Activated naive CD4-positive, alpha-beta T cell treated with anti-CD3 and anti-CD28 coated beads, Interleukin-2, amount 50 U/mL, for 24 hours (primary cell): Measurements from ENCODE around the gene M1AP.
"Not testable (repeated sequence)": the region's sequence is repeated elsewhere in the genome, so short reads cannot be mapped to it uniquely, and the experiment has no call there.

Experiments used
- H3K27ac Mint-ChIP-seq: one replicate; pipeline ENCODE4 v1.8.0; 2021; ENCODE audit warnings: mild to moderate bottlenecking, mixed read lengths
- H3K27me3 Mint-ChIP-seq: one replicate; pipeline ENCODE4 v1.8.0; 2021; ENCODE audit warnings: mixed read lengths
- H3K36me3 Mint-ChIP-seq: one replicate; pipeline ENCODE4 v1.8.0; 2021; ENCODE audit warnings: mixed read lengths
- H3K4me1 Mint-ChIP-seq: one replicate; pipeline ENCODE4 v1.8.0; 2021; ENCODE audit warnings: mixed read lengths
- H3K4me3 Mint-ChIP-seq: one replicate; pipeline ENCODE4 v1.8.0; 2021; ENCODE audit warnings: mild to moderate bottlenecking, mixed read lengths
- H3K9me3 Mint-ChIP-seq: one replicate; pipeline ENCODE4 v1.8.0; 2021; ENCODE audit warnings: mixed read lengths

Gene M1AP

DNA sequence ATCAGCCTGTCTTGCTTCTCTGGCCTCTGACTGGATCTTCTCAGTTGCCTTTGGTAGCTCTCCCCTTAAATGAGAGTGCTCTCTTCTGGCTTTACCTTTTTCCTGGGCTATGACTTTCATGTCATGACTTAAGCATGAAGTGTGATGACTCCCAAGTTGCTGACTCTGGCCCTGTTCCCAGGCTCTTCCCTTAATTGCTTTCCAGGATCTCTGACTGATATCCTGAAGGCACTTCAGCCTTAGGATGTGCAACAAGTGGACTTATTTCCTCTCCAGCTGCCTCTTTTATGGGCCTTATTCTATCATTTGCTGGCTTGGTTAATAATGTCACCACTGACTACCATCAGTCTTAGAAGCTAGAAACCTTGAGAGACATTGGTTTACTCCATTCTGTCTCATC lies 23.3 kb upstream of the M1AP start:
- H3K4me3 Mint-ChIP-seq = no peak overlapping the region
- no peaks in the 10 kb centered on the region for H3K9me3 Mint-ChIP-seq
- H3K36me3 Mint-ChIP-seq = peaks cover 11% of the 10 kb centered on the region
- H3K27me3 Mint-ChIP-seq = no peaks in the 10 kb centered on the region
- H3K27ac Mint-ChIP-seq = no peak overlapping the region
- no peaks in the 10 kb centered on the region for H3K4me1 Mint-ChIP-seq

DNA sequence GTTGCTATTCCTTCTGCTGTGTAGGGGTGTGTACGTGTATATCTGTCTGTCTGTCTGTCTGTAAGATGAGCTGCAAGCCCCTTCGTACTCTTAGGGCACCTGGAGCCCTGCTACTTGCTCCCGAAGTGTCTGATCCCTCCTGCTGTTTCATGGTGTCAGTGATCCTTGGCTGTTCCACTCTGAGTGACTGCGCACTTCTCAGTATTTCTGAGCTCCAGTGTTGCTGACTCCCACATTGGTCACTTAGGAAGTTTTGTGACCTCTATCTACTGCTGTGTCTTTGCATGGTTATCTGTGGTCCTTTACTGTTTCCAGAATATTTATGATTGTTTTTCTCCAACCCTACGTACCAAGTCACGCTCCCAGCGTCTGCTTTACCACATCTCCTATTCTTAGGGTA lies 22.1 kb upstream of the M1AP start:
- Mint-ChIP-seq H3K4me3 (no peak overlapping the region), H3K9me3 (no peaks in the 10 kb centered on the region), H3K27ac (no peak overlapping the region), H3K27me3 (no peaks in the 10 kb centered on the region), H3K36me3 (peaks cover 4% of the 10 kb centered on the region), H3K4me1 (no peaks in the 10 kb centered on the region)

DNA sequence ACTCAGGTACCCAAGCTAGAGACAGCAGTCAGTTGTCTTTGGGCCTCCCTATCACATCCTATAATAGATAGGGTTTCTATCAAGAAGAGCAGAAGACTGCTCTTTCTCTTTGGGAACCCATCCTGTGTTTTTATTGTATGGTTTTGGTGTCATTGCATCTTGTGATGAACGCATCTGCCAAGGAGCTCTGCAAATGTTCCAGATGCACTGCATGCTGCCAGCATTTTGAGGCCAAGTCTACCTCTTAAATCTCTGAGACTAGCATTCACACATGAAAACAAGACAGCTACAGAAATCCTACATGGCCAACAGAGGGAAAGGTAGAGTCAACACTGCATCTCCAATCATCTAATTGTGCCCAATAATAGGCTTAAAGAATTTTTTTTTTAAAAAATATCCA lies 20.0 kb upstream of the M1AP start:
- peaks cover 4% of the 10 kb centered on the region for H3K36me3 Mint-ChIP-seq
- no peaks in the 10 kb centered on the region for H3K27me3 Mint-ChIP-seq
- H3K27ac Mint-ChIP-seq = no peak overlapping the region
- H3K4me1 Mint-ChIP-seq = no peaks in the 10 kb centered on the region
- H3K4me3 Mint-ChIP-seq = no peak overlapping the region
- no peaks in the 10 kb centered on the region for H3K9me3 Mint-ChIP-seq

DNA sequence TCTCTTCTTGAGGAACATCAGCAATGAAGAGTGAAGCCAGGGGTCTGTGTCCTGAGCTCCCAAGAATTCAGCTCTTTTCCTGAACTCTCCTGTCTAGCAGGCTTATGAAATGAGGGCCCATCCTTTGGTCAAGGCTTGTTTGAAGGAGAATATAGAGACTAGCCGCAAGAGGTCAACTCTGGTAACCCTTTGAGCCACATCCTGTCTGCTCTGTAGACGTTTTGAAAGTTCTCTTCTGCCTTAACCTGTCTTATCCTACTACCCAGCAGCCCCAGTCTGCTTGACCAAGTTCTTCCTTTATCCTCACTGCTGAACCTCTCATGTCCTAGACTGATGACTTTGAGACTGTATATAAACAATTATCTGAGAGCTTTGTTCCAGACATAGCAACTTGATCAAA lies 11.3 kb upstream of the M1AP start:
- Mint-ChIP-seq H3K27me3 (no peaks in the 10 kb centered on the region), H3K27ac (no peak overlapping the region), H3K4me1 (peaks cover 16% of the 10 kb centered on the region), H3K4me3 (no peak overlapping the region), H3K36me3 (peaks cover 9% of the 10 kb centered on the region), H3K9me3 (no peaks in the 10 kb centered on the region)

DNA sequence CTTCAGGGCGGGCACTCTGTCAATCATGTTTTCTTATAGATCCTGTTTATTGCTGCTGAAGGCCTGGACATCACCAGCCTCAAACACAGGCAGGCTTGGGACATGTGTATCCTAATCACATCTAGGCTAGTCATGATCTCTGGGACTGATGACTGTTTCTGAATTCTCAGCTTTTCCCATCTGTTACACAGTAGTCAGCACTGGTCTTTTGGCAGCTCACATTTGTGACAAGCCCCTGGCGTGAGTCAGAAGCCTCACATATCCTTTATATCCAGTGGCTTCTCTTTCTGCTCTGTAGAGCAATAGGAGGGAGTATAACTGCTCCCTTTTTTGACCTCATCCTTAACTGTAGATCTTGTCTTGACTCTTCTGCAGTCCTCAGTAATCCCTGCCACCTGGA lies 10.4 kb upstream of the M1AP start:
- H3K27me3 Mint-ChIP-seq = no peaks in the 10 kb centered on the region
- no peaks in the 10 kb centered on the region for H3K9me3 Mint-ChIP-seq
- H3K4me3 Mint-ChIP-seq = no peak overlapping the region
- no peak overlapping the region for H3K27ac Mint-ChIP-seq
- H3K4me1 Mint-ChIP-seq = peaks cover 18% of the 10 kb centered on the region
- peaks cover 7% of the 10 kb centered on the region for H3K36me3 Mint-ChIP-seq

DNA sequence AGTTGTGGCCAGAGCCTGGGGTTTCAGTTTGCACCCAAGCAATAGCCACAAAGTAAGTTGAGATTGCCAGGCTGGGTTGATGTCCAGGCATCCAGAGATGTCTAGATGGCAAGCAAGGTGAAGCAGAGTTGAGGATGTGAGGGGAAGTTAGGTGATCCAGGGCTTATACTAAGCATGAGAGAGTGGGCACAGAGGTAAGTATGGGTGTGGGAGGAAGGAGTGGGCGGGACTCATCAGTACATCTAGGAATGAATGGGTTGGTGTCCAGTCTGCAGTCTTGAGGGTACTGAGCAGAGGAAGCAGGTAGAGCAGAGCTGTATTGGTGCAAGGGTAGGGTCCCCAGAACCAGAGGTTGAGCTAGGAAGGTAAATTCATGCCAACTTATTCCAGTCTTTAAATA lies 7.4 kb upstream of the M1AP start:
- Mint-ChIP-seq H3K4me3 (peak overlapping the region; percentile 87), H3K27ac (no peak overlapping the region), H3K27me3 (no peaks in the 10 kb centered on the region), H3K36me3 (peaks cover 5% of the 10 kb centered on the region), H3K9me3 (no peaks in the 10 kb centered on the region), H3K4me1 (peaks cover 19% of the 10 kb centered on the region)

DNA sequence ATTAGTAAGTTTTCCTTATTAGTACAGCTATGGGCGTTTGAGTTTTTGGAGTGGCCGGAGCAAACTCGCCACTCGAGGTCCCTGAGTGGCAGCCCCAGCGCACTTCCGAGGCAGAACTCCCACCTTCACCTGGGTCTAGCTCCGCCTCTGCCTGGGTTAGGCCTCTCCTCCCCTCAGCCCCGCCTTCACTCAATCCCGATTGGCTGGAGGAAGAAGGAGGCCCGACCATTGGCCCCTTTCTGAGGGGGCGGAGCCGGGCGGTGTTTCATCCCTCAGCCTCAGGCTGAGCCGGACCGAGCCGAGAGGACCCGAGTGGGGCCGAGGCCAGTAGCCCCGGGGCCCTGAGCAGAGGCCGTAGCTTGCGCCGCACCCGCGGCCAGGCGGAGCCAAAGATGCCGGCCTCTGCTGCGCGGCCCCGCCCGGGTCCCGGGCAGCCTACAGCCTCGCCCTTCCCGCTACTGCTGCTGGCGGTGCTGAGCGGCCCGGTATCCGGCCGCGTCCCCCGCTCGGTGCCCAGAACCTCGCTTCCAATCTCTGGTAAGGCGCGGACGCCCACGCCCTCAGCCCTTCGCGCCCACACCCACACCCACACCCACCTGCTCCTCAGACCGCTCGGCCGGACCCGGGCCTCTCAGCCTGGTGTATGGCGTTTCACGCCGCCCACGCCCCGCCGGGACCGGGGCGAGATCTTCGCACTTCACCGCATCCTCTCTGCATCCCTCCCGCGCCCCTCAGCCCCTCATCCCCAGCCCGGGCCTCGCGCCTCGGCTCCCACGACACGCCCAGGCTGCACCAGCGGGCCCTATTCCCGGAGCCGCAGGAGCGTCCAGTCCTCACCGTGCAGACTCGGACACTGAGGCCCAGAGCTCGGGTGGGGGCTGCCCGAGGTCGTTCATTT lies 6.1 kb upstream of the M1AP start, which contains the start of gene SEMA4F:
Gene SEMA4F (plus strand): TSS at position 263 of the 898 bp plus-strand sequence. CDS start 130 bp downstream, at position 393.
- Mint-ChIP-seq H3K27ac (peak within 1 kb of the TSS; percentile 48), H3K9me3 (no peaks in the 10 kb centered on the region), H3K4me1 (peaks cover 19% of the 10 kb centered on the region), H3K36me3 (peaks cover 5% of the 10 kb centered on the region), H3K27me3 (peaks cover 5% of the 10 kb centered on the region), H3K4me3 (peak within 1 kb of the TSS; percentile 87)

DNA sequence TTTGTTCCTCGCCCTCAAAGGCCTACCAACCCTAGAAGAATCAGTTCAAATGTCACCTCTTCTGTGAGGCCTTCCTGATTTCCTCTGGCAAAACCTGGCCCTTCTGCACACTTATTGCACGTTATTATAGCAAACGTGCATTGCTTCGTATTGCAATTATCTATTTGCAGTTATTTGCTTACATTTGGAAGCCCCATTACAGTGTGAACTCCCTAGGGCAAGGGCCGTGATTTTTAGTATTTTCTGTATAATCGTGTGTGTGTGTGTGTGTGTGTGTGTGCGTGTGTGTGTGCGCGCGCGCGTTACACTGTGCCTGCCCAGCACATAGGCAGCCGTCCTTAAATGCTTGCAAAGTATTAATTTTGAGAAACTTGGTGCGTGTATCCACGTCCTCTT lies 5.5 kb upstream of the M1AP start:
- Mint-ChIP-seq H3K27ac (no peak overlapping the region), H3K9me3 (no peaks in the 10 kb centered on the region), H3K4me1 (peaks cover 20% of the 10 kb centered on the region), H3K36me3 (peaks cover 6% of the 10 kb centered on the region), H3K4me3 (peak overlapping the region; percentile 87), H3K27me3 (peaks cover 10% of the 10 kb centered on the region)

DNA sequence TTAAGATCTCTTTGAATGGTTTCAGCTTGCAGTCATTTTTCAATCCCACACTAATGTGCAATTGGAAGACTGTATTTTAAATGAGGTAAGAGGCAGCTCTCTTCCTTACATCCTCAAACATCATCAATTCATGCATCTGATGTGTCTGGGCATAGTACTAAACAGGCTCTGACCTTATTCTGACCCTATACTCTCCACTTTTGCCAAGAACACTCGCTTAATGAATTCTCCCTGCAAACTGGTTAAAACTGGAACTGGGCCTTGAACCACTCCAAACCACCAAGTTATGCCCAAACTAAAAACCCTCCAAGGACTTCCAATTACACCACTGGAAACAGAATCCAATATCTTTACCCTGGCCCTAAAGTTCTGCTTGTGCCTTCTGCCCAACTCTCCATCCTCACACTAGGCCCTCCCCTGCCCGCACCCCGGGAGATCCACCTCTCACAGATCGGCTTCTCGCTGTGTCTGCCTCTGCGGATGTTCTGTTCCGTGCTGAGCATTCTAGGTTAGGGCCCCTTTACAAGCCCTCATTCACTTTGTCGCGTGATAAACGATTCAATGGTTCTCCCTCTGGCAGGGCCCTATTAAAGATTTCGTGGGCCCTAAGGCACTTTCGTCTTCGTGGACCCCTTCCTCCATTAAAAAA lies 1.2 kb downstream of the M1AP start:
- H3K4me1 Mint-ChIP-seq = peaks cover 4% of the 10 kb centered on the region
- no peak overlapping the region for H3K27ac Mint-ChIP-seq
- no peak overlapping the region for H3K4me3 Mint-ChIP-seq
- peaks cover 23% of the 10 kb centered on the region for H3K27me3 Mint-ChIP-seq
- peaks cover 3% of the 10 kb centered on the region for H3K36me3 Mint-ChIP-seq
- no peaks in the 10 kb centered on the region for H3K9me3 Mint-ChIP-seq

DNA sequence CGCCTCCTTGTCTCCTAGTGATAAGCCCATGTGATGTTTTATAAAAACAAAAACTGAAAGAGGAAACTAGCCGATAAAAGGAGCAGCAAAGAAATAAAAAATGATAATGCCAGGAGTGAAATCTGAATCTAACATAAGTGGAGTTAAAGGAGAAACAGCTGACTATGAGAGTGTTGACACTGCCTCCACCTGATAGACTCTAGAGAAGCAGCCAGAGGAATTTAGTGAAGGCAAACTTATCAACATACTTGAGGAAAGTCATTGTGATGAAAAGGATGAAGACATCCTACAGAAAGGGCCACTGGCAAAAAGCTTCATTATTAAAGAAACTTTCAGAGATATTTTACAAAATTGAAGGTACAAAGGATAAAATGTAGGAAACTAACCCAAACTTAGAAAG lies 1.9 kb downstream of the M1AP start:
- Mint-ChIP-seq H3K9me3 (no peaks in the 10 kb centered on the region), H3K36me3 (peaks cover 3% of the 10 kb centered on the region), H3K27ac (no peak overlapping the region), H3K4me3 (no peak overlapping the region), H3K4me1 (peaks cover 4% of the 10 kb centered on the region), H3K27me3 (peaks cover 23% of the 10 kb centered on the region)

DNA sequence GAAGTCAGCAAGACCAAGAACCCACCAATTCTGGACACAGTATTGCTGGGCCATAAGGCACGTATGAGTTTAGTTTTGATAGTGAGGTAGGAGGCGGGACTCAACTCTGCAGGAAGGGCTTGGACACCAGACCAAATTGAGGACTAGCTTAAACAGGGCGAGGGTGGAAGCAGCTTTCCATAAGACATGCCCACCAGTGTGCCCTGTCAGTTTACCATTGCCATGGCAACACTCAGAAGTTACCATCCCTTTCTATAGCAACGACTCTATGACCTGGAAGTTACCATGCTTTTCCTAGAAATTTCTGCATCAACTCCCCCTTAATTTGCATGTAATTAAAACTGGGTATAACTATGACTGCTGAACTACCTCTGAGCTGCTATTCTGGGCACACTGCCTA lies 2.8 kb downstream of the M1AP start:
- Mint-ChIP-seq H3K36me3 (peaks cover 3% of the 10 kb centered on the region), H3K4me1 (peaks cover 4% of the 10 kb centered on the region), H3K27me3 (peaks cover 28% of the 10 kb centered on the region), H3K4me3 (no peak overlapping the region), H3K27ac (no peak overlapping the region), H3K9me3 (no peaks in the 10 kb centered on the region)

DNA sequence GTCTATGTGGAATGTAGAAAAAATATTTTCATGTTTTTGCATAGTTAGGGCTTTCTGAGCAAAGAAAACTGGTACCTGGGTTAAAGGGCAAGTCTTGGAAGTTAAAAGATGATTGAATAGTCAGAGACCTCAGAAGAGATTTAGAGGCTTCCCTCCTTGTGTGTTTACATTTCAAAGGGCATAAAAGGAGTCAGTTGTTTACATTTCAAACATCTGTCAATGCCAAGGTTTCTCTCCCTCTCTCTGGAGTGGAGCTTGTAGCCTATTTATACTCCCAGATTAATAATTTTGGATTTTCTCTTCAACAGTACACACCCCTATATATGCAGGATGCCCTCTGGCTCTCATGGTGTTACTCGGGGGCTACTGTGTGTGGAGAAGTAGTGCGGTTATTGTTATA lies 8.6 kb downstream of the M1AP start:
- Mint-ChIP-seq H3K27me3 (peaks cover 8% of the 10 kb centered on the region), H3K27ac (no peak overlapping the region), H3K4me3 (no peak overlapping the region), H3K4me1 (no peaks in the 10 kb centered on the region), H3K36me3 (no peaks in the 10 kb centered on the region), H3K9me3 (no peaks in the 10 kb centered on the region)

DNA sequence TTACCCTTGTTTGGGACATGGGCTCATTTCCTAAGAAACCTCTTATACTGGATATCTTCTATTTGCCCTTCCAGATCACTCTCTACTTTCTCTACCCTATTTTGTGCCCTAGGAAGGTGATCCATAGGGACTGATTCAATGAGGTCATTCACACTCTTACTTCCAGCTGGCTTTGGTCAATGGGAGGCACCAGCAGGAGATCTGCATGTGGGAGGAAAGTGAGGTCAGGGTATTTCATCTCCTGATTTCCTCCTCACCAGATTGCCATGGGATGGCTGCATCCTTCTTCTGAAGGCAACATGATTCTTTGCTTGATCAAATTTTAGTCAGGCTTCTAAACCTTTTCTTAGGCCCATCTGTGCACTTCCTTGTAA lies 15.2 kb downstream of the M1AP start:
- Mint-ChIP-seq H3K27ac (no peak overlapping the region), H3K9me3 (no peaks in the 10 kb centered on the region), H3K36me3 (no peaks in the 10 kb centered on the region), H3K27me3 (no peaks in the 10 kb centered on the region), H3K4me3 (no peak overlapping the region), H3K4me1 (no peaks in the 10 kb centered on the region)

DNA sequence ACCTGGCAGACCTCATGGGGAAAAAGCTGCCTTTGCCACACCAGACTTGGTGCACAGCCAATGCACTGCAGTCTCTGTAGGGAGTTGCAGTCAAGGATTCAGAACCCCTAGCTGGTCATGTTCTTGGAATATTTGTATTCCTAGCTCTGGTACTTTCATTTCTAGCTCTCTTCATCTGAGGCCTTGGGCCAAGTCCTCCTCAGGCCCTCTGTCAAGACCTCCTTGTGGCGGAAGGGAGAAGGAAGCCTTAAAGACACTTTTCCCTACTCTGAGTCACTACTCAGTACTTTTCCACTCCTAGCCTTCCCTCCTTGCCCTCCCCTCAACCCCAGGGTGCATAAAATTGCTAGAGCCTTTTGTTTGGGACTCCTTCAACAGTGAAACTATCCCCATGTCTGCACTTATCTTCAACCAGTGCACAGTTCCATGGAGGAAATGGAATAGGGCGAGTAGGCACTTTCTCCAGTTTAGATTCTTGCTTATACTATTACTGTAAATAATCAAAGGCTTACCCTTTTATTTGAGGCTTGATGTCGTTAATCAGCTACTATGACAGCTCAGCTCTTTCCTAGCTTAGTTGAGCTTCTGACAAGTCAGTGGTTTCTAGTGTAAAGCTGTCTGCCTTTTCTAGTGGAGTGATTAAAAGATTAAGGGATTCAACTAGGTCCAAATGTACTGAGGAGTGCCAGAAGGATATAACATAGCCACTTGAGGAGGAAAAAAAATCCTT lies 15.8 kb downstream of the M1AP start:
- Mint-ChIP-seq H3K9me3 (no peaks in the 10 kb centered on the region), H3K27me3 (no peaks in the 10 kb centered on the region), H3K4me3 (no peak overlapping the region), H3K27ac (no peak overlapping the region), H3K4me1 (no peaks in the 10 kb centered on the region), H3K36me3 (no peaks in the 10 kb centered on the region)

DNA sequence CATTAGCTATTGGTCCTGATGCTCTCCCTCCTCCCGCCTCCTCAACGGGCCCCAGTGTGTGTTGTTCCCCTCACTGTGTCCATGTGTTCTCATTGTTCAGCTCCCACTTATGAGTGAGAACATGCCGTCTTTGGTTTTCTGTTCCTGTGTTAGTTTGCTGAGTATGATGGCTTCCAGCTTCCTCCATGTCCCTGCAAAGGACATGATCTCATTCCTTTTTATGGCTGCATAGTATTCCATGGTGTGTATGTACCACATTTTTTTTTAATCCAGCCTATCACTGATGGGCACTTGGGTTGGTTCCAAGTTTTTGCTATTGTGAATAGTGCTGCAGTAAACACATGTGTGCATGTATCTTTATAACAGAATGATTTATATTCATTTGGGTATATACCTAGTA lies 17.7 kb downstream of the M1AP start:
- not testable (repeated sequence) for H3K4me1 Mint-ChIP-seq, H3K36me3 Mint-ChIP-seq, H3K4me3 Mint-ChIP-seq, H3K9me3 Mint-ChIP-seq, H3K27me3 Mint-ChIP-seq, H3K27ac Mint-ChIP-seq

DNA sequence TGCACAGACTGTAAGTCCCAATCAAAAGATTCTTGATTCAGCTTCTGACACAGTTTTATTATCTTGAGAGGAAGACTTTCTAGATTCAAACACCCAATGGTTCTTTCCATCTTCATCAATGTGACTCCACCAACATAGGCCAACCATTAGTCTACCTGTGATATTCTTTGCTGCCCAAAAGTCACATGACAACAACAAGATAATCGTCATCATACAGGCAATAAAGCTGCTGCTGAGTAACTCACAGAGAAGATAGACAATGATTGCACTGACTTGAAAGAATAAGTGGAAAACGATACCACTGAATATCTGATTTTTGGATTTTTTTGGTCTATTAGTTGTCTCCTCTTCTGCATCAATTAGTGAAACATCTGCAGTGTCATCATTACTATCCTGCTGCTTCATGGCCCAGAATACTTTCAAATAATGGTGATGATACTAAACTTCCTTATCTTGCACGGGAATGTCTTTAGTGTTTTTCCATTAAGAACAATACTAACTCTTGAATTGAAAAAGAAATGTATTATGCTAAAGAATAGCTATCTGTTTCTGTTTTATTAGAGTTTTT lies 19.5 kb downstream of the M1AP start:
- no peak overlapping the region for H3K4me3 Mint-ChIP-seq
- H3K27ac Mint-ChIP-seq = no peak overlapping the region
- H3K36me3 Mint-ChIP-seq = no peaks in the 10 kb centered on the region
- H3K27me3 Mint-ChIP-seq = no peaks in the 10 kb centered on the region
- no peaks in the 10 kb centered on the region for H3K4me1 Mint-ChIP-seq
- no peaks in the 10 kb centered on the region for H3K9me3 Mint-ChIP-seq
